ENCODE measurements around the gene MED13L. TPM values are rescaled to one million over a fixed set of nuclear protein-coding genes. Genes with fewer than 3 reads are reported as not detected.
"Not testable (repeated sequence)": the region's sequence is repeated elsewhere in the genome, so short reads cannot be mapped to it uniquely, and the experiment has no call there.

Gene MED13L
- total and polyA plus RNA-seq, 12 donors: 8.8 to 106 (median 73.8) TPM

DNA sequence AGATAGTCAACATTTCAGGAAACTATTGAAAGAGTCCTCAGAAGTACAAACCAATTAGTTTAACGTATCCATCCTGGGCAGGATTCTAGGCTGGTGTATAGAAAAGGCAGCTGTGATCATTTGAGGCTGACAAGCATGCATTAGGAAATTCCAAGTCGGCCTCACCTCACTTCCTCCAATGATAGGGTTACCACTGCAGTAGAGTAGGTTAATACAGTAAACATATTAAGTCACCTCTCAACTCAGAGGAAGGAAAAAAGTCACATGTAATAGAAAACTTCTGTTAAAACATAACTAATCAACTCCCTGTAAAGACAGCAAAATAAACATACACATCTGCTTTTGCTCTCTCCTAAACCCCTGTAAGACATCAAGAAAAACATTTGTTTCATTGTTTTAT, 33.5 kb downstream of the MED13L start:
- Histone ChIP-seq H3K27me3 (no peaks in the 10 kb centered on the region), H3K4me3 (no peak overlapping the region), H3K36me3 (replicated peaks in 1 of 2) (no peaks in the 10 kb centered on the region), H3K4me1 (replicated peaks in 1 of 2) (peaks cover 6 to 72% of the 10 kb centered on the region in 2 donors), H3K27ac (no peak overlapping the region), H3K9me3 (replicated peaks in 1 of 3) (no peaks in the 10 kb centered on the region)
- 54 to 63% (median 60%) methylated on average over 2 of the region's 2 CpGs for WGBS, 4 donors
- no peak for TF ChIP-seq CTCF (IDR thresholded peaks at IDR 0.05)
- no peak for TF ChIP-seq POLR2A (IDR thresholded peaks at IDR 0.05)
- no peak for DNase-seq
- intact Hi-C loops (cut with DNase I): no loop called here

DNA sequence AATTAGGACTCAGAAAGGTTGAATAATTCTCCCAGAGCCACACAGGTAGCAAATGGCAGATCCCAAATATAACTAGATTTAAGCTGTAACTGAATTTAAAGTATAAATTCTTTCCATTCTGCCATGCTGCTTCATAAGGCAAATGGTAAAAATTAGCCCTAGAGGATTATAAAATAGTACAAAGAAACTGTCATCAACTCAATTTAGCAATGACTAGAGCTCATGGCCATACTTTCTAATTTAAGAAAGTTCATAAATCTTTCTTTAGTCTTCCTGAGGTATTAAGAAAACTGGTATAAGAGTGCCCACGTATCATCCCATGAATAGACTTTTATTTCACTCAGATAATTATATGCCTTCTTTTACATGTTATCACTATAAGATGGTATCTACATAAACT, 34.8 kb downstream of the MED13L start:
- DNase-seq: no peak
- no peak overlapping the region for H3K27ac ChIP-seq
- TF ChIP-seq CTCF (IDR thresholded peaks at IDR 0.05) (no peak), POLR2A (IDR thresholded peaks at IDR 0.05) (no peak)
- H3K27me3 ChIP-seq: no peaks in the 10 kb centered on the region
- no peak overlapping the region for H3K4me3 ChIP-seq
- H3K36me3 ChIP-seq (replicated peaks in 1 of 2): no peaks in the 10 kb centered on the region
- intact Hi-C loops (cut with DNase I): no loop called here
- peaks cover 6 to 70% of the 10 kb centered on the region in 2 donors for H3K4me1 ChIP-seq (replicated peaks in 1 of 2)
- no peaks in the 10 kb centered on the region for H3K9me3 ChIP-seq (replicated peaks in 1 of 3)
- 38 to 58% (median 50%) methylated on average over 1 of the region's 1 CpG for WGBS, 4 donors

GRCh38 chr12:116241157-116241759, 36.2 kb downstream of the MED13L start:
- no peak for TF ChIP-seq CTCF (IDR thresholded peaks at IDR 0.05)
- TF ChIP-seq POLR2A (IDR thresholded peaks at IDR 0.05): no peak
- 77% methylated on average over 9 of the region's 9 CpGs for WGBS, 4 donors
- Histone ChIP-seq H3K4me1 (replicated peaks in 1 of 2) (peaks cover 6 to 74% of the 10 kb centered on the region in 2 donors), H3K27me3 (no peaks in the 10 kb centered on the region), H3K9me3 (replicated peaks in 1 of 3) (no peaks in the 10 kb centered on the region), H3K36me3 (replicated peaks in 1 of 2) (no peaks in the 10 kb centered on the region), H3K4me3 (no peak overlapping the region), H3K27ac (no peak overlapping the region)
- intact Hi-C loops (cut with DNase I): no loop called here
- no peak for DNase-seq

DNA sequence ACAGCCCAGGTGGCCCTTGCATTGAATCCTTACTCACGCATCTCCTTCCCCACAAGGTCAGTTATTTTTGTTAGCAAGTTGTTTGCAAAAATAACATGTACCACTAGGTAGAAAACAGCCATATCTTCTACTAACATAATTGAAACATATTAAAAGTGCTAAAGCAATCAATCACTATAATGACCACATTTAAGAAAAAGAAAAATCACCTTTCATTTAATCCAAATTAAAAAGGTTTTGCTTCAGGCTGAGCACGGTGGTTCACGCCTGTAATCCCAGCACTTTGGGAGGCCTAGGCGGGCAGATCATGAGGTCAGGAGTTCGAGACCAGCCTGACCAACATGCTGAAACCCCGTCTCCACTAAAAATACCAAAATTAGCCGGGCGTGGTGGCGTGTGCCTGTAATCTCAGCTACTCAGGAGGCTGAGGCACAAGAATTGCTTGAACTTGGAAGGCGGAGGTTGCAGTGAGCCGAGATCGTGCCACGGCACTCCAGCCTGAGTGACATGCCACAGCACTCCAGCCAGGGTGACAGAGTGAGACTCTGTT, 38.8 kb downstream of the MED13L start:
- H3K4me3 ChIP-seq; DNase-seq; H3K27me3 ChIP-seq; H3K27ac ChIP-seq; H3K9me3 ChIP-seq (replicated peaks in 1 of 3); H3K36me3 ChIP-seq (replicated peaks in 1 of 2): not testable (repeated sequence)
- intact Hi-C loops (cut with DNase I): loop anchor here (10.0 kb wide), 2 partner anchors 94 to 224 kb away; no protein-coding TSS in a partner anchor
- H3K4me1 ChIP-seq (replicated peaks in 1 of 2): peaks cover 2 to 62% of the 10 kb centered on the region in 2 donors
- 90 to 95% (median 92%) methylated on average over 13 of the region's 13 CpGs for WGBS, 4 donors

GRCh38 chr12:116238149-116238548, 39.3 kb downstream of the MED13L start:
- H3K4me1 ChIP-seq (replicated peaks in 1 of 2): peaks cover 0 to 58% of the 10 kb centered on the region in 2 donors
- H3K9me3 ChIP-seq (replicated peaks in 1 of 3): no peaks in the 10 kb centered on the region
- no peak overlapping the region for H3K4me3 ChIP-seq
- WGBS, 4 donors: 73 to 81% (median 77%) methylated on average over 3 of the region's 3 CpGs
- intact Hi-C loops (cut with DNase I): loop anchor here (10.0 kb wide), 2 partner anchors 93 to 223 kb away; no protein-coding TSS in a partner anchor
- H3K36me3 ChIP-seq (replicated peaks in 1 of 2): no peaks in the 10 kb centered on the region
- no peak for TF ChIP-seq POLR2A (IDR thresholded peaks at IDR 0.05)
- peak in 1 of 6 experiments; percentile 2 for TF ChIP-seq CTCF (IDR thresholded peaks at IDR 0.05)
- no peak for DNase-seq
- no peaks in the 10 kb centered on the region for H3K27me3 ChIP-seq
- H3K27ac ChIP-seq: no peak overlapping the region
